Measurements from ENCODE around the gene TPPP.
A peak's percentile ranks its signal among the peaks of the same experiment; 100 is the strongest.

TPPP gene

DNA sequence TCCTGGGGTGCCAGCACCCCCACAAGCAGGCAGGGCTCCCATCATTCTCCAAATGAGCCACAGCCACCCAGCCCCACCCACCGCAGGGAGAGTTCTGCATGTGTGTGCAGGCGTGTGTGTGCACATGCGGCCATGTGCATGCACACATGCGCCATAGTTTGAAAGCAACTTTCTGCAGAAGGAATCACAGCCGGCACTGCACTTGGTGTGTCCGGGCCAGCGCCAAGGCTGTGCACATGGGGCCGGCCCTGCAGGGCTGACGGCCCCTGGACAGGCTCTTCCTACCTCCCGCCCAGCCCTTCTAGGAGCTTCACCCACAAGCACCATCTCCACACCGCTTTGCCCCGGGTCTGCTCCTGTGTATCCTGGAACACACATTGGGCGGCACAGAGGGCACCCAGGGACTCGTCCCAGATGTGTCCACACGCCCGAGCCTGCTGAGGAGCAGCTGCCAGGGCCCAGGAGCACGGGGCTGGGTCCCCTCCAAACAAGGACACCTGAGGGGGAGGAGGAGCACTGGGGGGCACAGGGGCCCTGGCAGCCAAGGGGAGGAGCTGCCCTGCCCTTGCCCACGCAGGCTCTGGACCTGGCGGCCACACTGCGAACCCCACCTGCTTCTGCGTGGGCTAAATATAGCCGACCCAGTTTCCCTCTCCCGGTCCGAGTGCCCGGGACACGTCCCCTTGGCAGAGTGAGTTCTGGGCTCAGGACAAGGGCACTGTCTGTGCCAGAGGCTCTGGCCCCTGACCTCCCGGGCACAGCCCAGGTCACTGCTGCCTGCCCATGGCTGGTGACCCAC, 19.1 kb downstream of the TPPP start:
- no peaks in the 10 kb centered on the region for H3K36me3 ChIP-seq (ENCODE audit: control insufficient read depth, low read depth, low read length)
- H3K27me3 ChIP-seq (ENCODE audit: control insufficient read depth, insufficient read depth, low read length) = peaks cover 39% of the 10 kb centered on the region
- no peak overlapping the region for H3K4me3 ChIP-seq (ENCODE audit: low read length)
- H3K9me3 ChIP-seq (ENCODE audit: control insufficient read depth, low read depth, low read length) = no peaks in the 10 kb centered on the region
- H3K4me1 ChIP-seq (ENCODE audit: control insufficient read depth, low read depth, low read length) = peaks cover 5% of the 10 kb centered on the region
- H3K9ac ChIP-seq (ENCODE audit: low read length) = no peak overlapping the region
- no peak overlapping the region for H3K27ac ChIP-seq (ENCODE audit: low read length)

DNA sequence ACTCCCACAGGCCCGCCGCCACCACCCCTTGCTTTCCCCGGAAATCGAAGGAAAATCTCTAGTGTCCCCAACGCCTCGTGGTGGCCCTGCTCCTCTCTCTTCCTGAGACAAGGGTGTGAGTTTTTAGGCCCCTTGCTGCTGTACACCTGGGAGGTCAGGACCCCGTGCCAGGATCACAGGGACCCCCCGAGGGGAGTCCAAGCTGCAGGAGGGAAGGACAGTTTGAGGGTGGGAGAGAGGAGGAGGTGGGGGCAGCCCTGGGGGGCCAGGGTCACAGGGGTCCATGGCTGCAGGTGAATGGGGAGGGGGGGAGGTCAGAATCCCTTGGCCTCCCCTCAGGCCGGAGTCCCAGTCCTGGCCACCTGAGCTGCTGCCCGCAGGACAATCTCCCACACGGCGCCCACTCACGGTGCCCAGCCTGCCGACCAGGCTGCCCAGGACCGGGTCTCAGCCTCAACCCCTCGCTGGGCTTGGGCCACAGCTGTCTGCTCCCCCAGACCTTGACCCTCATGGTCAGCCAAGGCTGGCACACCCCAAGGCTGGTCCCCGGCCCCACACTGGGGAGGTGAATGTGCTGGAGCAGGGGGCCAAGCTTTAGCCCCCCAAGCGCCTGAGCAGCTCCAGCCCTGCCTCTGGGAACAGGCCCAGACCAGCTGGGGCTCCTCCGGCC, 19.9 kb downstream of the TPPP start:
- H3K4me3 ChIP-seq (ENCODE audit: low read length) = no peak overlapping the region
- H3K9ac ChIP-seq (ENCODE audit: low read length) = peak overlapping the region; percentile 70
- no peaks in the 10 kb centered on the region for H3K9me3 ChIP-seq (ENCODE audit: control insufficient read depth, low read depth, low read length)
- no peaks in the 10 kb centered on the region for H3K36me3 ChIP-seq (ENCODE audit: control insufficient read depth, low read depth, low read length)
- peaks cover 5% of the 10 kb centered on the region for H3K4me1 ChIP-seq (ENCODE audit: control insufficient read depth, low read depth, low read length)
- H3K27me3 ChIP-seq (ENCODE audit: control insufficient read depth, insufficient read depth, low read length) = peaks cover 39% of the 10 kb centered on the region
- no peak overlapping the region for H3K27ac ChIP-seq (ENCODE audit: low read length)

DNA sequence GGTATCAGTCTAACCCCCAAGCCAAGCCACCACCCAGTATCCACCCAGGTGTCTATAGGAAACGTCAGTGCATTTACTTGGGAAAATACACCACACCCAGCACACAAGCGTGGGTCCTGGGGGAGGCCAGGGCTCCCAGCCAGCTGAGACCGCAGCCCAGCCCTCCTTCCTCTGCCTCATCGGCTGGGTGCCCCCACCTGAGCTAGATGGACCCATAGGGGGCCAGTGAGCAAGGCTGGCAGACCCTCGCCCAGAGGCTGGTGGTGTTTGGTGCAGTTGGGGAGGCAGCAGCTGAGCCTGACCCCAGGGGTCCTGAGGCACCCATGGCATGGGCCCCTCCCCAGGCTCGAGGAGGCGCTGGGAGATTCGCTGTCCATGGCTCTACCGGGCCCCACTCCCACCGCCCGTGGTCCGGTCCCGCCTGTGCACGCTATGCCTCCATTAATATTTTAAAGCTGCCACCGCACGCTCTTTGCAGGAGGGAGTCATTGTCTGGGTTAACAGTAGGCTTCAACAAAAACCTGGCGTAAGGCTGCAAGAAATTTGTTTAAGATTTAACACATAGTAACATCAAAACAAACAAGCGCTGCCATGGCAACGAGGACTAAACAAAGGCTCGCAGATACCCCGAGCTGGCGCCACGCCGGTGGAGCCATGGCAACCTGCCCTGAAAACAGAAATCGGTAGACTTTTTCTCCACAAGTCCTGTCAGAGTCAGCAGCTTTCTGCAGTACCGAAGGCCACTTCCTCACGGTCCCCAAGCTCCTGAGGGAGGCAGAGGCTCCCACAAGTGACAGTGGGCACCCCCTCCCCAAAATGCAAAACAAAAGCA, 20.6 kb downstream of the TPPP start:
- Histone ChIP-seq H3K4me1 (ENCODE audit: control insufficient read depth, low read depth, low read length) (peaks cover 5% of the 10 kb centered on the region), H3K27ac (ENCODE audit: low read length) (no peak overlapping the region)

DNA sequence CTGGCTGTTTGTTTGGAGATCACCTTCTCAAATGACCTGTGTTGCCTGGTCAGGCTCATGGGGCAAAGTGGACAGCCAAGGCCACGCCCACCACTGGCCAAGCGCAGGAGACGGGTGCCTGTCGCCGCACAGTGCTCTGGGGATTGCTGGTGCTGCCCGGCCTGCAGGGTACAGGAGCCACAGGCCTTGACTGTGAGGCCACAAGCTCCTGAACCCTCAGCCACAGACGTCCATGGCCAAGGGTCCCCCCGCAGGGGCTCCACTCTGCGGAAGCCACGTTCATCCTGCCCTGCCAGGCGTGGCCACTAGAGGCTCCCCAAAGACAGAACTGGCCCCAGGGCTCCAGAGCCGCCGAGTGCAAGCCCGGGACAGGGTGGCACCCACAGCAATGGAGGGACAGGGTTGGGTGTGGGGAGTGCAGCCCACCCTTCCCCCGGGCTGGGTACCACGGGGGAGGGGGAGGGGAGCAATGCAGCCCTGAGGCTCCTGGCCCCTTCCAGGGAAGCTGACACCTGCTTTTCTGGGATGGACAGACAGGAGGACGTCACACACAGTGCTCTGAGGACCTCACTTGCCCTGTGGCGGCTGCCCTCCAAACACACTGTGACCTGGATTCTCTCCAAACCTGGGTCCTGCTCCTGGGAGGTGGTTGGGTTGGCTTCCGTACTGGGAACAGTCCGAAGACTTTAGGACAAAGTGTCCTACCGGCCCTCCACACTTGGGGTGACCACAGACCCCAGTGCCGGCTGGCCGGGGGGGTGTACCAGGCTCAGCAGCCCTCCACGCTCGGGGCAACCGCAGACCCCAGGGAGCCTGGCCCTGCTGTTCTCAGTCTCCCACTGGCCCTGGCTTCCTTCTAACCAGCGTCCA, 21.5 kb downstream of the TPPP start:
- peak overlapping the region; percentile 70 for H3K9ac ChIP-seq (ENCODE audit: low read length)
- peaks cover 5% of the 10 kb centered on the region for H3K4me1 ChIP-seq (ENCODE audit: control insufficient read depth, low read depth, low read length)

More for the DNA sequence above, 20.6 kb downstream of the TPPP start:
- Histone ChIP-seq H3K27me3 (ENCODE audit: control insufficient read depth, insufficient read depth, low read length) (peaks cover 39% of the 10 kb centered on the region), H3K36me3 (ENCODE audit: control insufficient read depth, low read depth, low read length) (no peaks in the 10 kb centered on the region), H3K9ac (ENCODE audit: low read length) (peak overlapping the region; percentile 70), H3K9me3 (ENCODE audit: control insufficient read depth, low read depth, low read length) (no peaks in the 10 kb centered on the region), H3K4me3 (ENCODE audit: low read length) (no peak overlapping the region)

DNA sequence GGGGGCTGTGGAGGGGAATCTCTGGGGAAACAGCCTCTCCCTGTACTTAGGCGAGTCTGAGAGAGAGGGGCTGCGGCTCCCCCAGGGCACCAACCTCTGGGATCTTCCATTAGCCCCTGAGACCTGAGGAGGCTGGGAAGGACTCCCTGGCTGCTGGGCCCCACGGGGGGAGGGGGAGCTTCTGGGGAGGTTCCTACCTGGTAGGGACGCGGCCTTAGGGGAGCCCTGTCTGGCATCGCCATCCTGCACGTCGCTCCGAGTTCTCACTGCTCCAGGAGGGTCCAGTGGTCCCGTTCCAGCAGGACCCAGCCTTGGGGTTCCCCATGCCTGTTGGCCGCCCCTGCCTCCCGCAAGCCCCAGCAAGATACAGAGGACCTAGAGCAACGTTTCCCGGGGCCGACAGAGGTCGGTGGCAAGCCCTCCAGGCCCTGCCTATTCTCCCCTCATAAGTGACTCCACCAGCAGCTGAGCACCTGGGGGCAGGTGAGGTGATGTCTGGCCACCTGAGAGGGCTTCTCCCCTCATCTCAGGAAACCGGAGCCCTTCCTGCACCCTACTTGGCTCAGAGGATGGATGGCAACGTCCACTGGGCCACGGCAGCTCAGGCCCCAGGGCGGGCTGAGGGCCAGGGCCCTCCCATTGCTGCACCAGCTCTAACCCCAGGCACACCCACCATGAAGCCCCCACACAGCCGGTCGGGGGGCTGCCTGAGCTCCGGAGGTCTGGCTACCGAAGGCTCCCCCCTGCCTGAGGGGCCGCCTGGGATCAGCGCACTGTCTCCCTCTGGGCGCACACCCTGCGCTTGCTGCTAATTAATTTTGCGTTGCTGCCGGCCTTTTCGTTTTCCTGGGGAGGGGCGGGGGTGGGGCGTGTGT, 22.5 kb downstream of the TPPP start:
- Histone ChIP-seq H3K9ac (ENCODE audit: low read length) (no peak overlapping the region), H3K27ac (ENCODE audit: low read length) (no peak overlapping the region), H3K27me3 (ENCODE audit: control insufficient read depth, insufficient read depth, low read length) (peaks cover 32% of the 10 kb centered on the region), H3K9me3 (ENCODE audit: control insufficient read depth, low read depth, low read length) (no peaks in the 10 kb centered on the region), H3K36me3 (ENCODE audit: control insufficient read depth, low read depth, low read length) (no peaks in the 10 kb centered on the region), H3K4me3 (ENCODE audit: low read length) (no peak overlapping the region), H3K4me1 (ENCODE audit: control insufficient read depth, low read depth, low read length) (peaks cover 5% of the 10 kb centered on the region)

More for the DNA sequence above, 21.5 kb downstream of the TPPP start:
- no peak overlapping the region for H3K27ac ChIP-seq (ENCODE audit: low read length)
- H3K27me3 ChIP-seq (ENCODE audit: control insufficient read depth, insufficient read depth, low read length) = peaks cover 39% of the 10 kb centered on the region
- H3K4me3 ChIP-seq (ENCODE audit: low read length) = no peak overlapping the region
- H3K9me3 ChIP-seq (ENCODE audit: control insufficient read depth, low read depth, low read length) = no peaks in the 10 kb centered on the region
- no peaks in the 10 kb centered on the region for H3K36me3 ChIP-seq (ENCODE audit: control insufficient read depth, low read depth, low read length)

DNA sequence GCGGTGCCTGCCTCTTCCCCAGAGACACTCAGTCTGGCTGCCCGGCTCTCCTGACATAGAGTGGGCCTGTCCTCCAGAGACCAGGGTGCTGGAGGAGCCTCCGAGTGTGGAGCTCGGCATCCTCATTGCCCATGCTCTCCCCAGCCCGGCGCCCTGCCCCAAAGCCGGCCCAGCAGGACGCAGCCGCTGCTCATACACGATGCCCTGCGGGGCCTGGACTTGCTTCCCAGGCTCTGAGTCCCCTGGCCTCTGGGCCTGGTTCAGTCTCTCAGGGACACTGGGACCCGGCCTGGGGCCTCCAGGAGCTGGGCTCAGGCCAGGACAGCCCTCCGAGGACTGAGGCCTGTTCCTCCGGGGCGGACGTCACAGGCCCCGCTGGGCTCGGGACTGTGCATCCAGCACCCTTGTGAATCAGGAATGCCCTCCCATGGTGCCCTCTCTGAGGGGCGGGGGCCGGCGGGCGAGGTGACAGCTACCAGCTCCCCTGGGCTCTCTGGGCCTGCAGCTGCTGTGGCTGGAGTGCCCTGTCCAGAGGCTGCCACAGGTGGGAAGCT, 23.2 kb downstream of the TPPP start:
- Histone ChIP-seq H3K36me3 (ENCODE audit: control insufficient read depth, low read depth, low read length) (no peaks in the 10 kb centered on the region), H3K27ac (ENCODE audit: low read length) (no peak overlapping the region), H3K9ac (ENCODE audit: low read length) (no peak overlapping the region), H3K9me3 (ENCODE audit: control insufficient read depth, low read depth, low read length) (no peaks in the 10 kb centered on the region), H3K4me3 (ENCODE audit: low read length) (no peak overlapping the region), H3K27me3 (ENCODE audit: control insufficient read depth, insufficient read depth, low read length) (peaks cover 30% of the 10 kb centered on the region), H3K4me1 (ENCODE audit: control insufficient read depth, low read depth, low read length) (peaks cover 5% of the 10 kb centered on the region)

DNA sequence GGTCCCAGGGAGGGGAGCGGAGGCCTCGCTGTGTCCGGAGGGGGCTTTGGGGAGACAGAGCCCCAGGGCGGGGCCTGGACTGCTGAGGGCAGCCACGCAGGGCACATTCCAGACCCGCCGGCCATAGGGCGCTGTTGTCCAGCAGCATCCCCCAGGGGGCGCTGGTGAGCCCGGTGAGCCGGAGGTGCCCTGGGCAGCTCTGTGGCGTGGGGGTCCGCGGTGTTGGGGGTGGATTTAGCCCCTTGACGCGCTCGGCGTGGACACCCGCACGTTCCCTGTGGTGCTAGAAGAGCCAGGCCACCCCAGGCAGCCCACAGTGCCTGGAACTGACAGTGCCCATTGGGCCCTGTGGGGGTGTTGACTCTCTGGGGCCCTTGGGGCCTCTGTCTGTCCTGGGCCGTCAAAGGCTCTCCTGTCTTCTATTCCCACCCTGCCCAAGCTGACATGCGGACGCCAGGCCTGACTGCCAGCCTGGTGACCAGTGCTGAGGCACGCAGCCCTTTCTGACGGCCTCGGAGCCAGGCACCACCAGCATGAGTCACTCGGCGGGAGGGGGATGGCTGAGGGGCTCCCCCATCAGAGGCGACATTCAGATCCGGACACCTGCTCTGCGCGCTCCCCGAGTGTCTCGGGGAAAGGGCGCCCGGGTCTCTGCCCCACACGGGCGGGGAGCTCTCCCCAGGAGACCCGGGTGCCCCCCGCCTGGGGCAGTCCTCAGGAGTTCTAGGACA, 23.9 kb downstream of the TPPP start:
- H3K9ac ChIP-seq (ENCODE audit: low read length) = no peak overlapping the region

DNA sequence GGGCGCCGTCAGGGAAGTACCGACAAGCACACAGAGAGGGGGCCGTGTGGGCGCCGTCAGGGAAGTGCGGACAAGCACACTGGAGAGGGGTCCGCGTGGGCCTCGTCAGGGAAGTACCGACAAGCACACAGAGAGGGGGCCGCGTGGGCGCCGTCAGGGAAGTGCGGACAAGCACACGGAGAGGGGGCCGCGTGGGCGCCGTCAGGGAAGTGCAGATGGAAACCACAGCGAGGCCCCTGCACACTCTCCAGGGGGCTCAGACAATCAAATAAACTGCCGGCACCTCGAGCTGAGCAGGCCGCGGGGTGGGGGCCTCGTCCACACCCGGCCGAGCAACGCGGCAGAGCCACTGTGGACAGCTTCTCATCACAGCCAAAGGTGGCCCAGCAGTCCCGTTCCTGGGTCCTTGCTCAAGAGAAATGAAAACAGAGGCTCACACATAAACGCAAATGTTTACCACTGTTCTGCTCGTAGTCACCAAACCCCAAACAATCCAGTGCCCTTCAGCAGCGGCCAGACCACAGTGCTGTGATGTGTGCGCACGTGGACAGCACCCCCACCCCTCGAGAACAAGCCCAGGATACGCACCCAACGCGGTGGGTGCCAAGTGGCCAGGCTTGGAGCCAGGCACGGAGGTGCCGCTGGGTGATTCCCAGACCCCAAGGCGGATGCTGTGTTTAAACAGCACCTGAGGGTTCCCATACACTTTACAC, 24.7 kb downstream of the TPPP start:
- peaks cover 17% of the 10 kb centered on the region for H3K27me3 ChIP-seq (ENCODE audit: control insufficient read depth, insufficient read depth, low read length)
- H3K9me3 ChIP-seq (ENCODE audit: control insufficient read depth, low read depth, low read length) = no peaks in the 10 kb centered on the region
- peaks cover 5% of the 10 kb centered on the region for H3K4me1 ChIP-seq (ENCODE audit: control insufficient read depth, low read depth, low read length)
- H3K9ac ChIP-seq (ENCODE audit: low read length) = no peak overlapping the region
- no peak overlapping the region for H3K27ac ChIP-seq (ENCODE audit: low read length)
- H3K4me3 ChIP-seq (ENCODE audit: low read length) = no peak overlapping the region
- no peaks in the 10 kb centered on the region for H3K36me3 ChIP-seq (ENCODE audit: control insufficient read depth, low read depth, low read length)

More for the DNA sequence above, 23.9 kb downstream of the TPPP start:
- Histone ChIP-seq H3K4me1 (ENCODE audit: control insufficient read depth, low read depth, low read length) (peaks cover 5% of the 10 kb centered on the region), H3K4me3 (ENCODE audit: low read length) (no peak overlapping the region), H3K36me3 (ENCODE audit: control insufficient read depth, low read depth, low read length) (no peaks in the 10 kb centered on the region), H3K27ac (ENCODE audit: low read length) (no peak overlapping the region), H3K9me3 (ENCODE audit: control insufficient read depth, low read depth, low read length) (no peaks in the 10 kb centered on the region), H3K27me3 (ENCODE audit: control insufficient read depth, insufficient read depth, low read length) (peaks cover 26% of the 10 kb centered on the region)

DNA sequence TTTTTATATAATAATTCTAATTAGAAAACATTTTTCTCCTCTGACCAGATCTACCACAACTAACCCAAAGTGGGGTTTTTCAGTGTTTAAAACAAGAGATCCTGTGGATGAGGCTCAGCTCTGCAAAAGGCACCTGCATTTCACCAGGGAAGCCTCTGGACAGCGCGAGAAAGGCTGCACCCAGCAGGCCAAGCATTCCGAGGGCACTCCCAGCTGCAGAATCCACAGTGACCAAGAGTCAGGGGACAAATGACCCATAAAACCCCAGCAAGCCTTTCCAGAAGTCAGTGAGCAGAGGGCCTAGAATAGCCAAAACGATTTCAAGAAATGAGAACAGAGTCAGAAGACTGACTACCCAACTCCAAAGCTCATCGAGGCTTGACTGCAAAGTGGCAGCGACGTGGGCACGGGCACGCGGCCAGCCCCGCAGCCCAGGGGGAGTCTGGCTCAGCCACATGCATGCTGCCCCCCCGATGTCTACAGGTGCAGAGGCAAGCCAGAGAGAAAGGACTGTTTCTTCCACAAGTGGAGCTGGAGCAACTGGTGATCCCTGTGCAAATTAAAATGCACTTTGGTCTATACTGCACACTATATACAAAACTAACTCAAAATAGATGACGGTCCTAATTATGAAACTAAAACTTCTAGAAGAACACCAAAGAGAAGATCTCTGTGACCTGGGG, 26.2 kb downstream of the TPPP start:
- no peak overlapping the region for H3K27ac ChIP-seq (ENCODE audit: low read length)
- H3K9me3 ChIP-seq (ENCODE audit: control insufficient read depth, low read depth, low read length) = no peaks in the 10 kb centered on the region
- H3K36me3 ChIP-seq (ENCODE audit: control insufficient read depth, low read depth, low read length) = no peaks in the 10 kb centered on the region
- H3K9ac ChIP-seq (ENCODE audit: low read length) = no peak overlapping the region
- no peaks in the 10 kb centered on the region for H3K4me1 ChIP-seq (ENCODE audit: control insufficient read depth, low read depth, low read length)
- peaks cover 3% of the 10 kb centered on the region for H3K27me3 ChIP-seq (ENCODE audit: control insufficient read depth, insufficient read depth, low read length)
- no peak overlapping the region for H3K4me3 ChIP-seq (ENCODE audit: low read length)
